Embryonic facial prominence (tissue), 1 donor: ENCODE measurements around the gene SLC30A4.
"Not testable (repeated sequence)": the region's sequence is repeated elsewhere in the genome, so short reads cannot be mapped to it uniquely, and the experiment has no call there.

ENCODE experiments used
- DNase-seq: peaks from one replicate; pipeline ENCODE4 v3.0.0-alpha.2; 2016; ENCODE audit errors: extremely low spot score

SLC30A4 gene

GRCh38 chr15:45522328-45523165 is at the start of gene SLC30A4:
SLC30A4 (minus strand) TSS chr15:45522755; CDS start chr15:45522354, 401 bp downstream.
- no peak for DNase-seq

GRCh38 chr15:45555934-45556608 is 33.5 kb upstream of the SLC30A4 start:
- DNase-seq = no peak

- no peak for DNase-seq
Observed at GRCh38 chr15:45551676-45552075, 29.1 kb upstream of the SLC30A4 start.

GRCh38 chr15:45550436-45550835 is 27.9 kb upstream of the SLC30A4 start:
- DNase-seq = no peak

- no peak for DNase-seq
Observed at GRCh38 chr15:45549541-45550220, 27.1 kb upstream of the SLC30A4 start.

GRCh38 chr15:45548753-45549520 is 26.4 kb upstream of the SLC30A4 start:
- DNase-seq = no peak

GRCh38 chr15:45546789-45547188 is 24.2 kb upstream of the SLC30A4 start:
- DNase-seq = no peak

- no peak for DNase-seq
Observed at GRCh38 chr15:45544266-45545023, 21.9 kb upstream of the SLC30A4 start.

- DNase-seq = no peak
Observed at GRCh38 chr15:45543051-45543450, 20.5 kb upstream of the SLC30A4 start.

GRCh38 chr15:45540531-45540930 is 18.0 kb upstream of the SLC30A4 start:
- no peak for DNase-seq

GRCh38 chr15:45539680-45540079 is 17.1 kb upstream of the SLC30A4 start:
- DNase-seq = no peak

GRCh38 chr15:45536934-45537333 is 14.4 kb upstream of the SLC30A4 start:
- DNase-seq = no peak

- DNase-seq = no peak
Observed at GRCh38 chr15:45535486-45536042, 13.0 kb upstream of the SLC30A4 start.

- DNase-seq = no peak
Observed at GRCh38 chr15:45534821-45535220, 12.3 kb upstream of the SLC30A4 start.

- not testable (repeated sequence) for DNase-seq
Observed at GRCh38 chr15:45532892-45533291, 10.3 kb upstream of the SLC30A4 start.

- DNase-seq = no peak
Observed at GRCh38 chr15:45529613-45530012, 7.1 kb upstream of the SLC30A4 start.

- DNase-seq = no peak
Observed at GRCh38 chr15:45527086-45527485, 4.5 kb upstream of the SLC30A4 start.

- DNase-seq = no peak
Observed at GRCh38 chr15:45523166-45523460, 558 bp upstream of the SLC30A4 start.

- no peak for DNase-seq
Observed at GRCh38 chr15:45521596-45522327, 793 bp downstream of the SLC30A4 start.

GRCh38 chr15:45510758-45511280 is 11.7 kb downstream of the SLC30A4 start:
- DNase-seq = no peak
